ENCODE data around the gene LDAF1.
"Not testable (repeated sequence)": the region's sequence is repeated elsewhere in the genome, so short reads cannot be mapped to it uniquely, and the experiment has no call there.

LDAF1 gene

GRCh38 chr16:21190013-21190412 lies 31.5 kb downstream of the LDAF1 start:
- no peak overlapping the region for H3K27ac ChIP-seq
- TF ChIP-seq CTCF (conservative IDR thresholded peaks at IDR 0.05), result no peak

GRCh38 chr16:21190599-21190998 lies 32.1 kb downstream of the LDAF1 start:
- H3K27ac ChIP-seq, result no peak overlapping the region
- no peak for TF ChIP-seq CTCF (conservative IDR thresholded peaks at IDR 0.05)

- no peak for TF ChIP-seq CTCF (conservative IDR thresholded peaks at IDR 0.05)
- no peak overlapping the region for H3K27ac ChIP-seq
Measured at GRCh38 chr16:21192991-21193390, 34.5 kb downstream of the LDAF1 start.

- no peak overlapping the region for H3K27ac ChIP-seq
- TF ChIP-seq CTCF (conservative IDR thresholded peaks at IDR 0.05), result no peak
Measured at GRCh38 chr16:21194771-21195301, 36.4 kb downstream of the LDAF1 start.

- not testable (repeated sequence) for H3K27ac ChIP-seq
Measured at GRCh38 chr16:21195330-21195729, 36.9 kb downstream of the LDAF1 start.

GRCh38 chr16:21197112-21197511 lies 38.6 kb downstream of the LDAF1 start:
- no peak overlapping the region for H3K27ac ChIP-seq
- no peak for TF ChIP-seq CTCF (conservative IDR thresholded peaks at IDR 0.05)

- TF ChIP-seq CTCF (conservative IDR thresholded peaks at IDR 0.05), result no peak
- H3K27ac ChIP-seq, result no peak overlapping the region
Measured at GRCh38 chr16:21197621-21198020, 39.1 kb downstream of the LDAF1 start.

GRCh38 chr16:21199607-21200218 lies 41.2 kb downstream of the LDAF1 start:
- H3K27ac ChIP-seq, result no peak overlapping the region
- no peak for TF ChIP-seq CTCF (conservative IDR thresholded peaks at IDR 0.05)
